GM12873 (cell line): ENCODE measurements around the gene DLG5.

Experiments
- CTCF ChIP-seq: IDR thresholded peaks from 2 replicates; pipeline ENCODE4 v1.5.1; 2012; ENCODE audit warnings: low read depth, mild to moderate bottlenecking, moderate library complexity, low read length, control low read depth; ENCODE audit not compliant: insufficient read depth; ENCODE audit errors: missing control alignments

The DLG5 gene

GRCh38 chr10:77898323-77899079 lies 28.1 kb downstream of the DLG5 start:
- TF ChIP-seq CTCF, result no peak

DNA sequence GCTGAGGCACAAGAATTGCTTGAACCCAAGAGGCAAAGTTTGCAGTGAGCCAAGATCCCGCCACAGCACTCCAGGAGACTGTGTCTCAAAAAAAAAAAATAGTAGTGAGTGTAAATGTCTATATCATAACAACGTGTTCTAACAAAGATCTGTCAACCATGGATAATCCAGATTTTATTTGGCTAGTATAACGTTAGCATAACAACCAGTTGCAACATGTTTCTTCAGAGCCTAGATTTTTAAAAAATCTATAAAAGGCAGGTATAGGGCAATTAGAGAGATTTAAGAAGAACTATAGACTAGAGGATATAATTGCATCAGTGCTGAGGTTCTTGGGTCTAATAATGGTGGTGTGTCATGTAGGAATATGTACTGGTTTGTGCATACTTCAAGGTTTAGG lies 30.5 kb downstream of the DLG5 start:
- TF ChIP-seq CTCF, result no peak

- TF ChIP-seq CTCF, result no peak
These were observed 32.5 kb downstream of the DLG5 start for GRCh38 chr10:77894058-77894457.

DNA sequence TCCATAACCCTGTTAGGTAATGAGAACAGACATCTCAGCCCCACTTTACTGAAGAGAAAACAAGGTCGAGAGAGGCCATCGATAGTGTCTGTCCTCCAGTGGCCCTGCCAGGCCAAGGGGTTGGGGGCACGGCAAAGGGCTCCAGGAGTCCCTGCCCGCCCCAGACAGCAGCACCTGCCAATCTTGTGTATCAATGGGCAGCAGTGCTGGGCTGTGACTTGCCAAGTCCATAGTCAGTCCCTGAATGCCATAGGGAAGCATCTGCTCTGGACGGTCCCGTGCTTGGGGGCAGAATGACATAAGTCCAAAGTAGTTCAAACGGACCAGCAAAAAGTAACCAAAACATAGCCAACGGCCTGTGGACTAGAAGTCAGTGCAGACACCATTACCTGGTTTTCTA lies 33.2 kb downstream of the DLG5 start:
- TF ChIP-seq CTCF, result no peak

DNA sequence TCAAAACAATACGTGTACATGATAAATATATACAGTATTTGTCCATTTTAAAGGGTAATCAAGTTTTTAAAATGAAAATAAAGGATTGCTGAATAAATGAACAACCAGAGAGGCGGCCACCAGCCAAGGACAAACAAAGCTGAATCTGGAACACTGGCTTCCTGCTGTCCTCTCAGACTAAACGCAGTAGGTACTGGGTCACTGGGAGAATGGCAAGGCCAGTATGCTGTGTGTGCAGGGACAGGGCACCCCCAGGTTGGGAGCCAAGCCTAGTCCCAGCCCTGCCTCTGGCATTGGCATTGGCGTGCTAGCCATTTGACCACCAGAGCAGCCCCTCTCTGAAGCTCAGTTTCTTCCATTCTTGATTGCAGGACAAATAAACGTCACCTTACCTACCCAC lies 33.8 kb downstream of the DLG5 start:
- no peak for TF ChIP-seq CTCF

DNA sequence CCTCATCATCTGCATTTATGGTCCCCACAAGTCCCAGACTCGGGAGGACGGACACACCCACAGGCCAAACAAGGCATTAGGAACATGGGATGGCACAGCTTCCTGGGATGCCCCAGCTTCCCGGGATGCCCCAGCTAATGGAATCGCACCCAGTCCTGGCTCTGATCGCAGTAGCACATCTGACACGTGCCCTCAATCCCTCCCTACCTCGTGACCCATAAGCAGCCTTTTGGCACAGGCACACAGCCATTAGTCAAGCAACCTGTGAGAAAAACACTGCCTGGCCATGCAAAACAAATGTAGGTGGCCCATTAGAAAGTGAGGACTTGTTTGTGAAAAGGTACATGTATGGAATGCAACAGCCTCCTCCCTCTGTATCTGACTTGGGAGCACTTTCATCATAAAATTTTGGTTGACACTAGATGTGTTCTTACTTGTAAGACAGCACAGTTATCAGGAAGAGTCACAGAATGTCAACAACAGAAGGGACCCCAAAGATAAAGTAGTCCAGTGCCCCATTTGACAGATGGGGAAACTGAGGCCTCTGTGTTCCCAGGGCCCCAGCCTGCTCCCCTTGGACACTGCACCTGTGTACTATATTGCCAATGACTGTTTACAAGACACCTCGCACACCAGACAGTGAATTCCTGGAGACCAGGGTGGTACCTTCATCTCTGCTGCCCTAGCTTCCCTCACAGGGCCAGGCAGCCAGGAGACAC lies 34.4 kb downstream of the DLG5 start:
- no peak for TF ChIP-seq CTCF

GRCh38 chr10:77890097-77890496 lies 36.5 kb downstream of the DLG5 start:
- TF ChIP-seq CTCF, result peak; percentile 44
